Hematopoietic multipotent progenitor cell treated with erythropoietin and hydrocortisone succinate and interleukin-3 and kit ligand, for 17 days (in vitro differentiated cells): ENCODE data around the gene PRTG.
"Not testable (repeated sequence)": the region's sequence is repeated elsewhere in the genome, so short reads cannot be mapped to it uniquely, and the experiment has no call there.

ENCODE experiments used
- DNase-seq: peaks from one replicate; pipeline ENCODE4 v3.0.0-alpha.2; 2015; ENCODE audit warnings: low spot score

PRTG gene

DNA sequence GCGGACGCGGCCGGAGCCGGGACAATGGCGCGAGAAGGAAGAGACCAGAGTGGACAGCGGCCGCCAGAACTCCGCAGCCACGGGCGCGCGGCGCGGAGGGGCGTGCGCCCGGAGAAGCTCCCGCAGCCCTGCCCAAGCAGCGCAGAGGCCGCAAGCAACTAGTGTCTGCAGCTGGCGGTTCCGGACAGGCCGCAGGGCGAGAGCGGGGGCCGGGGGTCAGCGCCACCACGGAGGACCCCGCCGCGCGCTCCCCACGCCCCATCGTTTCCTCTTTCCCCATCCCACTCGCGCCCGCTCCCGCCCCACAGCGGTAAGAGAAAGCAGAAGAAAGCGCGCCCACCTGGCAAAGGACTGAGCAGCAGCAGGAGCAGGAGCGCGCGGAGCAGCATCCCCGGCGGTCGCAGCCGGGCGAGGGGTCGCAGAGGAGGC, 440 bp downstream of the PRTG start:
- DNase-seq = no peak

DNA sequence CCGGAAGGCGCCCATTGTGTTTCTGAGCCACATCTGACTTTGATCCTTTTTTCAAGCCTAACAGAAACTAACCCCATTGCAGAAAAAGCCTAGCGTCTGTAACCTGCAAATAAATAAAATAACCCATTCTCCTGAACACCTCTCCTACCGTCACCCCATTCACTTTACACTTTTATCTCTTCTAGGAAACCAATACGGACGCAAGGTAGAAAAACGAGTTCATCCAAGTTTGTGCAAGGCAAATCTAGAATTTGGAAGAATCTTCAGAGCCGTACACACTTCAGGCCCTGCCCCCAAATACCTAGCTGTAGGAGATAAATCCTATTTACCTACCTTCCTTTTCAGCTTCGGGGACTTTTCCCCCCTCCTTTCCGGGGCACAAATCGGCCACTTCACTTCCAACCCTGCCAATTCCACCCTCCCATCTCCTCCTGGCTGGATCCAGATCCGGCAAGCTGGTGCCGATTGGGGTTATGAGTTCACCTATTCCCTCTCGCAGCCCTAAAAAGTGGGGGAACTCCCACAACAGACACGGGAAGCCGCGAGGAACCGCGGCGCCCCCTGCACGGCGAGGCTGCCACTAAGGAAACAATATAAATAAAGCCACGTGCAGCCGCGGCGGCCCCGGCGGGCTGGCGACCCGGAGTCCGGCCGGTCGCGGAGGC, 987 bp downstream of the PRTG start:
- DNase-seq = no peak

GRCh38 chr15:55740981-55741832, 1.7 kb downstream of the PRTG start:
- no peak for DNase-seq

GRCh38 chr15:55740359-55740878, 2.5 kb downstream of the PRTG start:
- DNase-seq = no peak

GRCh38 chr15:55739641-55740040, 3.3 kb downstream of the PRTG start:
- DNase-seq = no peak

GRCh38 chr15:55738715-55739114, 4.2 kb downstream of the PRTG start:
- no peak for DNase-seq

GRCh38 chr15:55737373-55737772, 5.6 kb downstream of the PRTG start:
- no peak for DNase-seq

DNA sequence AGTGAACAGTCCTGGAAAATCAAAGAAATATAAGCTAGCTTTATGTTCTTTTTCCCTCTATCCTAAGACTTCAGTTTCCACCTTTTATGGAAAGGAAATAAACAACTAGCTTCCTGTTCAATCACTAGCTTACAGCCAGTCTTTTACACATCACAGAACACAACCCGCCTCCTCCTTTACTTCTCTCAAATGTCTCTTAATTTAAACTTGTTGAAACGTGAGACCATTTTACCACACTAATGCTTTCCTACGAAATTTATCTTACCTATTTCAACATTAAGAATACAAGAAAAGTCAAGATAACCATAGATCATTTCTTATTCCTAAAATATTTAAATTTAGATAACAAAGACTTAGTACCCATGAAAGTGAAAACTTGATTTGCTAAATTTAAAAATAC, 6.2 kb downstream of the PRTG start:
- DNase-seq = no peak

DNA sequence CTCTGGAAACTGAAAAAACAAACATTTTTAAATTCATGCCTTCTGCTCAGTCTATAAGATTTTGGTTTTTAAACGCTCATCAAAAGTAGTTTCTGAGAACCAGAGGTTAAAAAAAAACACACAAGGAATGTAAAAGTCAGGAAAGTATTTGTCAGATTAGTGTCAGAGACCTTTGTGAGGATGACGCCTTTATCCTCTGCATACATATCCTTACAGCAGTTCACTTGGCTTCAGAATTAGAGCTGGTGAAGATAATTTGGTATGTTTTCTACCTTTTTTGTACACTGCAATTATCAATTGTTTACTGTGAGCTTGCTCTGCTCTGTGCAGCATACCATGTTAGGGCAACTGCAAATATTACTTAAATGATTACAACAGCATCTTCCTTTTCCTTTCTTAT, 8.3 kb downstream of the PRTG start:
- DNase-seq = no peak

DNA sequence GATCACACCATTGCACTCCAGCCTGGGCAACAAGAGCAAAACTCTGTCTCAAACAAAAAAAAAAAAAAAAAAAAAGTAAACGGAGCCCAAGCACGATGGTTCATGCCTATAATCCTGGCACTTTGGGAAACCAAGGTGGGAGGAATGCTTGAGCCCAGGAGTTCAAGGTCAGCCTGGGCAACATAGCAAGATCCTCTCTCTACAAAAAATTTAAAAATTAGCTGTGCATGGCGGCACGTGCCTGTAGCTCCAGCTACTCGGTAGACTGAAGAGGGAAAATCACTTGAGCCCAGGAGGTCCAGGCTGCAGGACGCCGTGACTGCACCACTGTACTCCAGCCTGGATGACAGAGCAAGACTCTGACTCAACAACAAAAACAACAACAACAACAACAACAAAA, 9.5 kb downstream of the PRTG start:
- not testable (repeated sequence) for DNase-seq

- no peak for DNase-seq
These were observed 21.3 kb downstream of the PRTG start for GRCh38 chr15:55721554-55722185.

- DNase-seq = no peak
These were observed 27.4 kb downstream of the PRTG start for GRCh38 chr15:55715355-55716076.

- no peak for DNase-seq
These were observed 28.9 kb downstream of the PRTG start for GRCh38 chr15:55714064-55714463.

- no peak for DNase-seq
These were observed 30.6 kb downstream of the PRTG start for GRCh38 chr15:55712363-55712762.

GRCh38 chr15:55710286-55710685, 32.7 kb downstream of the PRTG start:
- no peak for DNase-seq

GRCh38 chr15:55709458-55709857, 33.5 kb downstream of the PRTG start:
- DNase-seq = no peak

GRCh38 chr15:55708720-55709119, 34.2 kb downstream of the PRTG start:
- DNase-seq = no peak

DNA sequence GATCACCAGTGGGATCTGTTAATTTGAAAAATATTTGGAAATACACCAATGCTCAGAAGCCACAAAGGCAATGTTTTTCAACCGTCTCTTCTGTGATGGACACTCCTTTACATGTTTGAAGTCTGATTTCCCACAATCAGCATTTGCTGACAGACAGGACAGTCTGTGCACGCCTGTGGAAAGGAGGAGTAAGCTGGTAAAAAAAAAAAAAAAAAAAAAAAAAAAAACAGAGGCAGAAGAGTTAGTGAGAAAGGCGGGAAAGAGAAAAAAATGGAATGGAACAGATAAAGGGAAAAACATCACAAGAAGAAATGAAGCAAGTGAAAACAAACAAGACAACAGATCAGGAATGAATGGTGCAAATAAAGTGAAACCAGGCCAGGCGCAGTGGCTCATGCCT, 35.0 kb downstream of the PRTG start:
- no peak for DNase-seq

GRCh38 chr15:55707518-55707917, 35.4 kb downstream of the PRTG start:
- no peak for DNase-seq

GRCh38 chr15:55703873-55704301, 39.1 kb downstream of the PRTG start:
- DNase-seq = no peak

DNA sequence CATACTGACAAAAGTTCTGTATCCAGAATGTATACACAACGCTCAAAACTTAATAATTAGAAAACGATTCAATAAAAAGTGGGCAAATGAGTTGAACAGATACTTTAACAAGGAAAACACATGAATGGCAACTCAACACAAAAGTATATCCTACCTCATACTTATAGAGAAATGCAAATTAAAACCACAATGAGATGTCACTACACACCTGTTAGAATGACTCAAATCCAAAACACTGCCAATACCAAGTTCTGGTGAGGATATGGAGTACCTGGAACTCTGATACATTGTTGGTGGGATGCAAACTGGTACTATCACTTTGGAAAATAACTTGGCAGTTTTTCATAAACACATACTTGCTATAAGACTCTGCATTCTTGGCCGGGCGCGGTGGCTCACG, 42.1 kb downstream of the PRTG start:
- no peak for DNase-seq

GRCh38 chr15:55698653-55699052, 44.3 kb downstream of the PRTG start:
- no peak for DNase-seq
